HFFc6 (cell line): ENCODE measurements around the gene PDGFC. TPM values are rescaled to one million over a fixed set of nuclear protein-coding genes. Genes with fewer than 3 reads are reported as not detected.
A peak's percentile ranks its signal among the peaks of the same experiment; 100 is the strongest.

Experiments
- DNase-seq: peaks from one replicate; pipeline ENCODE4 v3.0.0-alpha.2; 2018
- H3K27ac Mint-ChIP-seq: 2 replicates; pipeline ENCODE4 v1.8.0; 2020; ENCODE audit warnings: mild to moderate bottlenecking, mixed read lengths
- H3K27me3 Mint-ChIP-seq: 2 replicates; pipeline ENCODE4 v1.8.0; 2021; ENCODE audit warnings: mild to moderate bottlenecking, moderate library complexity, mixed read lengths; ENCODE audit not compliant: insufficient read depth
- H3K36me3 Mint-ChIP-seq: 2 replicates; pipeline ENCODE4 v1.8.0; 2021; ENCODE audit warnings: low read depth, mixed read lengths
- H3K4me1 Mint-ChIP-seq: 2 replicates; pipeline ENCODE4 v1.8.0; 2020; ENCODE audit warnings: low read depth, mixed read lengths
- H3K4me3 Mint-ChIP-seq: 2 replicates; pipeline ENCODE4 v1.8.0; 2020; ENCODE audit warnings: mild to moderate bottlenecking, moderate library complexity, mixed read lengths
- H3K9me3 Mint-ChIP-seq: 2 replicates; pipeline ENCODE4 v1.8.0; 2020; ENCODE audit warnings: mild to moderate bottlenecking, mixed read lengths
- CTCF ChIP-seq: fragments of 200-600 bp; sonication (generic); IDR thresholded peaks from 2 replicates; pipeline ENCODE4 v1.5.0; 2021; ENCODE audit warnings: antibody characterized with exemption, mild to moderate bottlenecking
- total RNA-seq, 6 experiments: library from RNA; stranded (reverse); fragmentation: NEBNext Ultra II Directional; extraction: Animal tissue kit (Norgen Biotek cat#: 25700); gene quantifications; 2 replicates in 1 of 6; 3 replicates in 5 of 6; pipeline ENCODE4 v1.2.3, GENCODE V29; 2021

PDGFC gene
- total RNA-seq, 6 experiments from 2014 or later = 71.5 to 112 (median 76.1) TPM

GRCh38 chr4:156837625-156838345, 133.8 kb downstream of the PDGFC start:
- Mint-ChIP-seq H3K27me3 (peaks cover 4% of the 10 kb centered on the region), H3K9me3 (peaks cover 46% of the 10 kb centered on the region), H3K4me3 (no peak overlapping the region), H3K4me1 (peaks cover 35% of the 10 kb centered on the region), H3K36me3 (peaks cover 72% of the 10 kb centered on the region), H3K27ac (no peak overlapping the region)
- DNase-seq = no peak
- no peak for TF ChIP-seq CTCF

DNA sequence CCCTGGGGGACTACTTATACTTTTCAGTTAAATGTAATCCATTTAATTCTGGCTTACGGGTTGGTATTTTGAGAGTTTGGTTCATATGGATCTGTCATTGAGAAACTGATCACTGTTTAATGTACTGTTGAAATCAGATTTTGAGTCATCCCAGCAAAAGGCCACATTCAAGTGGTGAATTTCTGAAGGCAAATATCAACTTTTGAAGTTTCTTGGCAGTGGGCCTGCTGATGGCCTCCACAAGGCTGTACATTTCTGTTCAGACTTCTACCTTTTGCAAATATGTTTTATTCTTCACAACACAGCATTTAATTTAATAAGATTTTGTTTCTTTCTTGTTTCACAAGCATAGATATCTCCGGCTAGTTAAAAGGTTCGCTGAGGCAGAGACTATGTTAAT, 138.7 kb downstream of the PDGFC start:
- Mint-ChIP-seq H3K4me3 (no peak overlapping the region), H3K27ac (peak overlapping the region; percentile 49; the same call in 1 of the 2 replicates), H3K27me3 (no peaks in the 10 kb centered on the region), H3K9me3 (peaks cover 6% of the 10 kb centered on the region), H3K36me3 (peaks cover 35% of the 10 kb centered on the region), H3K4me1 (peaks cover 66% of the 10 kb centered on the region)
- TF ChIP-seq CTCF = no peak
- DNase-seq = no peak

DNA sequence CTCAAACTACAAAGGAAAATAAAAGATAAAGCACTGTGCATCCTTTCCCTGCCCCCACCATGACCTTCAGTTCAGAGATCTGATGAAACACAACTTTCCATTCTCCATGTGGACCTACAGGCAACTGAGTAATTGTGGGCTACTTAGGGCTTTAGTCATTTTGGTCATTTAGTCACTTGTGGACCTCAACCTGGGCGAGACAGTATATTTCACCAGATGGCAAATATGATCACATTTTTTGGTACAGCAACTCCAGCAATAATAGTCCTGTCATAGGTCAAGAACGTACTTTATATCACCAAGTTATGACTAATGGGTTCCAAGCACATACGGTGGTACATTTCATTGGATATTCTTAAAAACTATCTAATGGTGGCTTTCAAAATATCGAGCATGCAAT, 141.2 kb downstream of the PDGFC start:
- peak overlapping the region; percentile 77 for H3K27ac Mint-ChIP-seq
- peaks cover 65% of the 10 kb centered on the region for H3K4me1 Mint-ChIP-seq
- peak overlapping the region; percentile 66 for H3K4me3 Mint-ChIP-seq
- H3K27me3 Mint-ChIP-seq = no peaks in the 10 kb centered on the region; the same call in 1 of the 2 replicates
- peak; percentile 88 for DNase-seq
- TF ChIP-seq CTCF = no peak
- H3K9me3 Mint-ChIP-seq = no peaks in the 10 kb centered on the region
- H3K36me3 Mint-ChIP-seq = peaks cover 33% of the 10 kb centered on the region

- TF ChIP-seq CTCF = no peak
- DNase-seq = no peak
- H3K27me3 Mint-ChIP-seq = no peaks in the 10 kb centered on the region; the same call in 1 of the 2 replicates
- peaks cover 24% of the 10 kb centered on the region for H3K36me3 Mint-ChIP-seq
- no peaks in the 10 kb centered on the region for H3K9me3 Mint-ChIP-seq
- peak overlapping the region; percentile 84 for H3K27ac Mint-ChIP-seq
- peak overlapping the region; percentile 79 for H3K4me3 Mint-ChIP-seq
- H3K4me1 Mint-ChIP-seq = peaks cover 56% of the 10 kb centered on the region
Observed at GRCh38 chr4:156829201-156829873, 142.3 kb downstream of the PDGFC start.

DNA sequence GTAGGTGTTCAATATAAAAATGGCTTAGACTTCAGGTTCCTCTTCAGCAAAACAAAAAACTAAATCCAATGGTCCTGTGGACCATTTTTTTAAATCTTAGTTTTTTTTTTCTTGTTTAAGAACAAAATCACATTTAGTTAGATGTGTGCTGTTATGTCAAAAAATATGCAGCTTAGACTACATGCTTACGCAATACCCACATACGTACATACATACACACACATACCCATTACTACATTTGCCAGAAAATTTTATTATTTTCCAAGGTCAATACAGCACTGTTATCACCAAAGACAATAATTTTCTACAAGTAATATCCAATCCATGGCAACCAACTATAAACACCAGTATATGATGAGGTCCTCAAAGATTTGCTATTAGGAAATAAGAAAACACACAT, 144.1 kb downstream of the PDGFC start:
- H3K4me1 Mint-ChIP-seq = peaks cover 38% of the 10 kb centered on the region
- no peaks in the 10 kb centered on the region for H3K9me3 Mint-ChIP-seq
- no peak for DNase-seq
- no peak for TF ChIP-seq CTCF
- no peak overlapping the region; the same call in 1 of the 2 replicates for H3K27ac Mint-ChIP-seq
- H3K27me3 Mint-ChIP-seq = no peaks in the 10 kb centered on the region; the same call in 1 of the 2 replicates
- no peak overlapping the region for H3K4me3 Mint-ChIP-seq
- H3K36me3 Mint-ChIP-seq = peaks cover 17% of the 10 kb centered on the region; the same call in 1 of the 2 replicates
